K562 (cell line): ENCODE data around the gene EPHA4. TPM values are rescaled to one million over a fixed set of nuclear protein-coding genes. Genes with fewer than 3 reads are reported as not detected.

ENCODE experiments used
- ATAC-seq: fragments of 200-7000 bp; cut with Tn5 transposase; 3 replicates; pipeline ENCODE4 v1.9.1; 2020; ENCODE audit warnings: moderate library complexity
- BruUV-seq: library from RNA; stranded (reverse); fragments of 400-500 nt; replicated peaks from 2 replicates; lab custom pipeline; 2021; lab: Mats Ljungman, UMichigan
- CTCF ChIA-PET: fragments of 300-600 bp; formaldehyde crosslinking; extraction: SDS; loops from one replicate; lab custom pipeline; 2021; ENCODE audit warnings: low intra/inter-chr PET ratio; lab: Yijun Ruan, JAX
- POLR2A ChIA-PET: fragments of 300-600, 350-650 bp; sonication (Branson Sonifier 250); formaldehyde crosslinking; extraction: SDS; loops from one replicate; lab custom pipeline; 2021; ENCODE audit warnings: antibody characterized with exemption, inconsistent platforms; lab: Yijun Ruan, JAX
- DNase-seq, 4 experiments: peaks; one replicate each; pipeline versions ENCODE4 v3.0.0 to v3.0.0-alpha.2; 2011 to 2018; ENCODE audit warnings: low spot score in 3 of 4, mixed read lengths in 3 of 4; ENCODE audit errors: extremely low read depth in 1 of 4
- FAIRE-seq: peaks from 2 replicates; lab custom pipeline; 2011; peaks lifted over from hg19 to GRCh38; lab: Jason Lieb, UNC
- H2AFZ ChIP-seq: 2 replicates; pipeline ENCODE4 v1.6.0; 2011; ENCODE audit warnings: low read depth, low read length, control low read depth, inconsistent platforms
- H3K27ac ChIP-seq: fragments of 200-600 bp; 3 replicates; pipeline ENCODE4 v1.8.0; 2011; ENCODE audit warnings: low read depth, mild to moderate bottlenecking, control low read depth, inconsistent platforms, low read length, moderate library complexity, mixed read lengths; ENCODE audit errors: extremely low read depth
- H3K27me3 ChIP-seq, 2 experiments: fragments of 300-600 bp in 1 of 2; 2 replicates in 1 of 2; 3 replicates in 1 of 2; pipeline versions ENCODE4 v1.6.0 to v1.8.0; 2011; ENCODE audit warnings: inconsistent platforms in 2 of 2, low read length in 2 of 2, mild to moderate bottlenecking in 1 of 2, mixed read lengths in 1 of 2, moderate library complexity in 1 of 2; ENCODE audit not compliant: control insufficient read depth in 2 of 2, insufficient read depth in 2 of 2
- H3K36me3 ChIP-seq: fragments of 300-600 bp; 3 replicates; pipeline ENCODE4 v1.8.0; 2011; ENCODE audit warnings: mild to moderate bottlenecking, low read length, inconsistent platforms; ENCODE audit not compliant: control insufficient read depth, insufficient read depth
- H3K4me1 ChIP-seq, 2 experiments: fragments of 200-600 bp in 1 of 2; replicated peaks in 1 of 2; 2 replicates in 1 of 2; 3 replicates in 1 of 2; pipeline versions ENCODE4 v1.5.1 to v1.8.0; 2011; ENCODE audit warnings: inconsistent platforms in 2 of 2, low read length in 2 of 2, mild to moderate bottlenecking in 1 of 2, mixed read lengths in 1 of 2, moderate library complexity in 1 of 2; ENCODE audit not compliant: control insufficient read depth in 2 of 2, insufficient read depth in 2 of 2
- H3K4me2 ChIP-seq: 2 replicates; pipeline ENCODE4 v1.6.1; 2011; ENCODE audit warnings: low read length, control low read depth, inconsistent platforms, mixed read lengths; ENCODE audit not compliant: insufficient read depth
- H3K4me3 ChIP-seq: fragments of 200-600 bp; sonication (generic), shearing (Covaris generic); 2 replicates; pipeline ENCODE4 v1.5.1; 2016; ENCODE audit warnings: control low read depth, inconsistent platforms
- H3K79me2 ChIP-seq: fragments of 200-600 bp; 3 replicates; pipeline ENCODE4 v1.8.0; 2011; ENCODE audit warnings: low read length, inconsistent platforms; ENCODE audit not compliant: control insufficient read depth, insufficient read depth
- H3K9ac ChIP-seq, 2 experiments: 2 replicates each; pipeline versions ENCODE4 v1.6.0 to v1.6.1; 2011; ENCODE audit warnings: low read depth in 2 of 2, low read length in 2 of 2, control low read depth in 1 of 2, inconsistent platforms in 1 of 2, mild to moderate bottlenecking in 1 of 2, mixed read lengths in 1 of 2; ENCODE audit not compliant: insufficient read depth in 1 of 2
- H3K9me1 ChIP-seq: one replicate; pipeline ENCODE4 v1.6.0; 2011; ENCODE audit warnings: inconsistent platforms, mild to moderate bottlenecking, low read length, moderate library complexity; ENCODE audit not compliant: control insufficient read depth, insufficient read depth
- H3K9me3 ChIP-seq: replicated peaks from 2 replicates; pipeline ENCODE4 v1.5.1; 2011; ENCODE audit warnings: low read depth, low read length, inconsistent platforms; ENCODE audit not compliant: control insufficient read depth, insufficient read depth
- H4K20me1 ChIP-seq: replicated peaks from 2 replicates; pipeline ENCODE4 v1.6.1; 2011; ENCODE audit warnings: low read length, inconsistent platforms, mixed read lengths; ENCODE audit not compliant: control insufficient read depth, insufficient read depth
- CREB1 ChIP-seq, 2 experiments: sonication (generic) in 1 of 2; formaldehyde crosslinking in 1 of 2; IDR thresholded peaks; 2 replicates each; pipeline versions ENCODE4 v1.6.1 to v1.8.0; 2012 to 2022; ENCODE audit warnings: inconsistent platforms in 1 of 2, mild to moderate bottlenecking in 1 of 2, missing genetic modification reagents in 1 of 2, moderate library complexity in 1 of 2
- CXXC5 ChIP-seq: fragments of 250-450 bp; sonication (Bioruptor Pico); IDR thresholded peaks from 2 replicates; pipeline ENCODE4 v1.8.0; 2022; ENCODE audit warnings: inconsistent platforms, mild to moderate bottlenecking, moderate library complexity
- DDX20 ChIP-seq: fragments of 450-650 bp; IDR thresholded peaks from 2 replicates; pipeline ENCODE4 v1.6.1; 2016; ENCODE audit warnings: missing genetic modification characterization, low read depth, mild to moderate bottlenecking, missing compliant biosample characterization, moderate library complexity
- LEF1 ChIP-seq: fragments of 450-650 bp; IDR thresholded peaks from 2 replicates; pipeline ENCODE4 v1.6.1; 2016; ENCODE audit warnings: mild to moderate bottlenecking
- MAFK ChIP-seq: IDR thresholded peaks from 2 replicates; pipeline ENCODE4 v1.6.1; 2011; ENCODE audit warnings: low read length, improper control_type of control experiment
- MNT ChIP-seq, 2 experiments: fragments of 450-650 bp; conservative IDR thresholded peaks; 2 replicates each; pipeline ENCODE4 v1.6.1; 2017; ENCODE audit warnings: mild to moderate bottlenecking in 2 of 2, moderate library complexity in 2 of 2
- POLR2AphosphoS2 ChIP-seq: IDR thresholded peaks from 2 replicates; pipeline ENCODE4 v1.6.1; 2012; ENCODE audit warnings: low read length, improper control_type of control experiment
- RB1 ChIP-seq: fragments of 450-650 bp; IDR thresholded peaks from 2 replicates; pipeline ENCODE4 v1.6.1; 2017; ENCODE audit warnings: low read depth, mild to moderate bottlenecking
- RBFOX2 ChIP-seq: fragments of 200-400 bp; formaldehyde crosslinking; IDR thresholded peaks from 2 replicates; pipeline ENCODE4 v1.6.1; 2017; ENCODE audit warnings: low read depth, mild to moderate bottlenecking, low read length, moderate library complexity
- TCF3 ChIP-seq: sonication (generic); formaldehyde crosslinking; IDR thresholded peaks from 2 replicates; pipeline ENCODE4 v1.4.0; 2020; ENCODE audit warnings: mild to moderate bottlenecking, missing genetic modification reagents
- ZNF324 ChIP-seq: fragments of 250-450 bp; sonication (Bioruptor Pico); IDR thresholded peaks from 2 replicates; pipeline ENCODE4 v1.4.0; 2020; ENCODE audit warnings: mild to moderate bottlenecking
- ZNF511 ChIP-seq: sonication (generic); formaldehyde crosslinking; IDR thresholded peaks from 2 replicates; pipeline ENCODE4 v1.8.0; 2022; ENCODE audit warnings: mild to moderate bottlenecking, missing genetic modification reagents
- WGBS: fragments of 100-300 bp; shearing (Covaris generic); methylation state at CpG from one replicate; pipeline ENCODE4 v1.1.6; 2016; ENCODE audit warnings: low coverage, mixed read lengths; ENCODE audit not compliant: insufficient coverage; ENCODE audit errors: missing lambda C conversion rate; 5-methylcytosine and 5-hydroxymethylcytosine counted together
- in situ Hi-C: fragments of 300-500 bp; cut with MboI; formaldehyde crosslinking; loops from 4 replicates; pipeline ENCODE4 v1.15.0; 2018; ENCODE audit warnings: inconsistent platforms, mixed read lengths
- intact Hi-C: fragments of 100-400 bp; cut with micrococcal nuclease; formaldehyde crosslinking; loops from 2 replicates; pipeline ENCODE4 v1.14.2; 2022
- polyA plus RNA-seq, 8 experiments: library from polyadenylated mRNA; depleted of rRNA in 4 of 8; stranded (reverse) in 5 of 8; unstranded in 3 of 8; fragments of >200 nt; fragmentation: Nextera tagmentation in 2 of 8; fragmentation: Illumina TruSeq in 1 of 8; extraction: Ambion mirVana in 2 of 8; extraction: Trizol in 1 of 8; gene quantifications; 2 replicates each; pipeline versions ENCODE4 v1.2.1 to v1.2.3, GENCODE V29; 2011 to 2014; ENCODE audit warnings: inconsistent platforms in 1 of 8, missing spikeins in 1 of 8
- total RNA-seq, 7 experiments: library from RNA; depleted of rRNA in 6 of 7; stranded (reverse); fragments of >200 nt in 6 of 7; fragmentation: Illumina TruSeq in 2 of 7; extraction: Trizol in 2 of 7; gene quantifications; 2 replicates each; pipeline versions ENCODE4 v1.2.1 to v1.2.3, GENCODE V29; 2011 to 2021; ENCODE audit warnings: low replicate concordance in 1 of 7
- TF ChIP-seq, protein P1 (sequence below), 3 experiments: fragments of 200-800 bp in 1 of 3; sonication (Bioruptor generic) in 1 of 3; sonication (generic) in 1 of 3; formaldehyde crosslinking in 1 of 3; IDR thresholded peaks; 2 replicates each; pipeline versions ENCODE4 v1.6.1 to v1.8.0; 2016 to 2022; ENCODE audit warnings: mild to moderate bottlenecking in 2 of 3, missing compliant biosample characterization in 2 of 3, missing genetic modification characterization in 2 of 3, missing genetic modification reagents in 1 of 3

Gene EPHA4
- total and polyA plus RNA-seq, 9 of the 15 experiments (the other 6 are each of a cell fraction or from before 2014, with no cell fraction given), result 0.07 to 0.09 (median 0.07) TPM; not detected in 6

DNA sequence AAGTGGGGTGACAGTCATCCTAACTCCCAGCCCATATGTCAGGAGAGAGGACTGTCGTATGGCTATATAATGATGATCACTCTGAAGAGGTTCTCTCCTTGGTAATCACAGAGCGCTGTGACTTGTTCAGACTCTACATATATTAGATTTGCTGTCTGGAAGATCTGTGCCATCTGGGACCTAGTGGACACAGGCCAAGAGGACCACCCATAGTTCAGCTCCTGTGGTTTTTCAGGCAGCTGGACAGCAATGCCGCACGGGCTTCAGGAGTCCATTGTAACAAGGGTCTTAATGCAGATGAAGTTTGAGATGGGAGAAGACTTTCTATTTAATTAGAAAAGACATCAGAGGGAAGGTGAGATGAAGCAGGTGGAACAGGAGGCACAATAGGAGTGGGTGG, 40.1 kb upstream of the EPHA4 start (continued):
- TF ChIP-seq CREB1 (IDR thresholded peaks at IDR 0.05), result no peak
- TF ChIP-seq CREB1 (CRISPR knock-in tag; IDR thresholded peaks at IDR 0.05), result no peak
- no peak for TF ChIP-seq RB1

GRCh38 chr2:221610675-221611074, 38.6 kb upstream of the EPHA4 start:
- no peaks in the 10 kb centered on the region for H3K9me3 ChIP-seq
- FAIRE-seq (no peak), ATAC-seq (no peak)
- no peaks in the 10 kb centered on the region for H3K27me3 ChIP-seq
- H3K27ac ChIP-seq, result no peak overlapping the region
- no TSS peak for BruUV-seq
- TF ChIP-seq RBFOX2 (no peak), CXXC5 (CRISPR knock-in tag) (no peak), LEF1 (no peak), TCF3 (CRISPR knock-in tag) (no peak), ZNF511 (no peak), DDX20 (tag) (no peak), ZNF324 (CRISPR knock-in tag) (no peak), POLR2AphosphoS2 (no peak), MNT (conservative IDR thresholded peaks at IDR 0.05) (no peak), MAFK (no peak)
- TF ChIP-seq, protein P1, sequence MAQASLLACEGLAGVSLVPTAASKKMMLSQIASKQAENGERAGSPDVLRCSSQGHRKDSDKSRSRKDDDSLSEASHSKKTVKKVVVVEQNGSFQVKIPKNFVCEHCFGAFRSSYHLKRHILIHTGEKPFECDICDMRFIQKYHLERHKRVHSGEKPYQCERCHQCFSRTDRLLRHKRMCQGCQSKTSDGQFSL (CRISPR knock-in tag; IDR thresholded peaks at IDR 0.05), result no peak
- TF ChIP-seq, protein P1 (tag; IDR thresholded peaks at IDR 0.05), result no peak
- TF ChIP-seq, all 486 proteins: peak for 0
- H3K9me1 ChIP-seq, result no peaks in the 10 kb centered on the region
- CTCF ChIA-PET, result no interaction called here
- no peak overlapping the region for H3K9ac ChIP-seq
- H2AFZ ChIP-seq, result no peak overlapping the region
- POLR2A ChIA-PET, result no interaction called here
- H3K4me1 ChIP-seq, result no peaks in the 10 kb centered on the region
- no peak overlapping the region for H3K4me2 ChIP-seq
- intact Hi-C loops, result no loop called here
- DNase-seq, result no peak
- WGBS, result 0% methylated on average over 6 of the region's 8 CpGs
- no peaks in the 10 kb centered on the region for H4K20me1 ChIP-seq
- H3K79me2 ChIP-seq, result no peaks in the 10 kb centered on the region
- H3K36me3 ChIP-seq, result no peaks in the 10 kb centered on the region
- in situ Hi-C loops, result no loop called here
- H3K4me3 ChIP-seq, result no peak overlapping the region
